ENCODE results near the gene TUSC2. TPM values are rescaled to one million over a fixed set of nuclear protein-coding genes. Genes with fewer than 3 reads are reported as not detected.

TUSC2 gene
- total and polyA plus RNA-seq, 10 of the 15 experiments (the other 5 are each of a cell fraction or from before 2014, with no cell fraction given): 4.0 to 73.8 (median 34.3) TPM

DNA sequence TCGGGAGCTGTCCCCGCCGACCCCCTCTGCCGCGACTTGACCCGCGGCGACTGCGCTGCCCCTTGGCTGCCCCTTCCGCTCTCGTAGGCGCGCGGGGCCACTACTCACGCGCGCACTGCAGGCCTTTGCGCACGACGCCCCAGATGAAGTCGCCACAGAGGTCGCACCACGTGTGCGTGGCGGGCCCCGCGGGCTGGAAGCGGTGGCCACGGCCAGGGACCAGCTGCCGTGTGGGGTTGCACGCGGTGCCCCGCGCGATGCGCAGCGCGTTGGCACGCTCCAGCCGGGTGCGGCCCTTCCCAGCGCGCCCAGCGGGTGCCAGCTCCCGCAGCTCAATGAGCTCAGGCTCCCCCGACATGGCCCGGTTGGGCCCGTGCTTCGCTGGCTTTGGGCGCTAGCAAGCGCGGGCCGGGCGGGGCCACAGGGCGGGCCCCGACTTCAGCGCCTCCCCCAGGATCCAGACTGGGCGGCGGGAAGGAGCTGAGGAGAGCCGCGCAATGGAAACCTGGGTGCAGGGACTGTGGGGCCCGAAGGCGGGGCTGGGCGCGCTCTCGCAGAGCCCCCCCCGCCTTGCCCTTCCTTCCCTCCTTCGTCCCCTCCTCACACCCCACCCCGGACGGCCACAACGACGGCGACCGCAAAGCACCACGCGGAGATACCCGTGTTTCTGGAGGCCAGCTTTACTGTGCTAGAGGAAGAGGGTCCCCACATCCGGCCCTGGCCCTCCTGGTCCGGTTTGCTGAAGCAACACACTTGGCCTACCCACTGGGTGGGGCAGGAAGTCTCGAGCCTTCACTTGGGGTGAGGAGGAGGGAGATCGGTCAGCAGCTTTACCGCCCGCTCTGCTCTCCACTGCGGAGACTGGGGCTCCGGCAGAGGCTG lies 12.7 kb upstream of the TUSC2 start, which contains the start of gene RASSF1 (continued):
- TF ChIP-seq, protein P1, sequence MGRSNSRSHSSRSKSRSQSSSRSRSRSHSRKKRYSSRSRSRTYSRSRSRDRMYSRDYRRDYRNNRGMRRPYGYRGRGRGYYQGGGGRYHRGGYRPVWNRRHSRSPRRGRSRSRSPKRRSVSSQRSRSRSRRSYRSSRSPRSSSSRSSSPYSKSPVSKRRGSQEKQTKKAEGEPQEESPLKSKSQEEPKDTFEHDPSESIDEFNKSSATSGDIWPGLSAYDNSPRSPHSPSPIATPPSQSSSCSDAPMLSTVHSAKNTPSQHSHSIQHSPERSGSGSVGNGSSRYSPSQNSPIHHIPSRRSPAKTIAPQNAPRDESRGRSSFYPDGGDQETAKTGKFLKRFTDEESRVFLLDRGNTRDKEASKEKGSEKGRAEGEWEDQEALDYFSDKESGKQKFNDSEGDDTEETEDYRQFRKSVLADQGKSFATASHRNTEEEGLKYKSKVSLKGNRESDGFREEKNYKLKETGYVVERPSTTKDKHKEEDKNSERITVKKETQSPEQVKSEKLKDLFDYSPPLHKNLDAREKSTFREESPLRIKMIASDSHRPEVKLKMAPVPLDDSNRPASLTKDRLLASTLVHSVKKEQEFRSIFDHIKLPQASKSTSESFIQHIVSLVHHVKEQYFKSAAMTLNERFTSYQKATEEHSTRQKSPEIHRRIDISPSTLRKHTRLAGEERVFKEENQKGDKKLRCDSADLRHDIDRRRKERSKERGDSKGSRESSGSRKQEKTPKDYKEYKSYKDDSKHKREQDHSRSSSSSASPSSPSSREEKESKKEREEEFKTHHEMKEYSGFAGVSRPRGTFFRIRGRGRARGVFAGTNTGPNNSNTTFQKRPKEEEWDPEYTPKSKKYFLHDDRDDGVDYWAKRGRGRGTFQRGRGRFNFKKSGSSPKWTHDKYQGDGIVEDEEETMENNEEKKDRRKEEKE (IDR thresholded peaks at IDR 0.05): no peak
- TF ChIP-seq ETV6 (conservative IDR thresholded peaks at IDR 0.05 in 1 of 2, IDR thresholded peaks at IDR 0.05 in 1 of 2; ENCODE audit: borderline replicate concordance in 1 of 2, low read depth in 1 of 2) (no peak), SMARCA5 (IDR thresholded peaks at IDR 0.05) (peak; percentile 74; the same call in 1 of the 2 replicates), POLR2AphosphoS2 (IDR thresholded peaks at IDR 0.05; ENCODE audit: low read depth, low read length) (no peak), FOXM1 (IDR thresholded peaks at IDR 0.05; ENCODE audit: low read depth, low read length) (no peak), RUNX3 (IDR thresholded peaks at IDR 0.05; ENCODE audit: low read length) (no peak), TAF1 (IDR thresholded peaks at IDR 0.05; ENCODE audit: borderline replicate concordance, low read depth, low read length) (0 out of 2 replicates have a peak, but pooled peaks have one; percentile 23), MYC (IDR thresholded peaks at IDR 0.05; ENCODE audit: insufficient read depth, insufficient read length, insufficient replicate concordance, low read length, severe bottlenecking) (peak; percentile 91), GABPA (IDR thresholded peaks at IDR 0.05; ENCODE audit: low read depth) (no peak)
